ENCODE measurements around the gene TRABD2A.
"Not testable (repeated sequence)": the region's sequence is repeated elsewhere in the genome, so short reads cannot be mapped to it uniquely, and the experiment has no call there.

TRABD2A gene

DNA sequence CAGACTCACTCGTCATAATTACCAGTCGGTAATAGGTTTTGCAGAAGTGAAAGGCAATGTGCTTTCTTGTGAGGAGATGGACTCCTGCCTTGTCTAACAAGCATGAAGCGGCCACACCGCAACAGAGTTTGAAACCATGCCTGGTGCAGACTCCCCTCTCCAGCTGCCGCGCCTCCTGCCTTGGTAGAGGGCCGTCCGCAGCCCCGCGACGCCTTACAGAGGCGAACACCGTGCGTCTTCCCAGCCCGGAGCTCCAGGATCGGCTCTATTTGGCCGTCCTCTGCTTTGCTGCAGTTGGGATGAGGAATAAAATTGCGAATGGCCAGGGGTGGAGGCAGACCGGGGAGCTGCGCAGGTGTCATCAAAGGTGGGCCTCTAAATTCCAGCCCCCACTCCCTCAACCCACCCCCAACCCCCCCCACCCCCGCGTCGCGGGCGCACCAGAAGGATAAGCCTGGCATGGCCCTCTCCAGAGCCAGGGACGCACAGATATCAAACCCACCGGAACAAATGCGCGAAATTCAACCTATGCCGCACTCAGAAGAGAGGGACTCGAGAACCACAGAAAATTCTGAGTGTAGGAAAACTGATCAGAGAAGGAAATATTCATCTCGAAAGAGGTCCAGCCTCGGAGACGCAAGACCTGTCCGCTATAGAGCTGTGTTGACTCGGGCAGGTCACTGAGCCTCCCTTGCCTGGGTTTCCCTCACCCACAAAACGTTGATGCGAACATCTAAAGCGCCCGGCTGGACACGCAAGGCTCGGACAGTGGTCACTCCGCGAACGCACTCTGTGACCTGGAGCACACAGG lies 1.1 kb downstream of the TRABD2A start:
- peak in 3 of 6 experiments; percentile 16 to 47 (median 33) for DNase-seq

DNA sequence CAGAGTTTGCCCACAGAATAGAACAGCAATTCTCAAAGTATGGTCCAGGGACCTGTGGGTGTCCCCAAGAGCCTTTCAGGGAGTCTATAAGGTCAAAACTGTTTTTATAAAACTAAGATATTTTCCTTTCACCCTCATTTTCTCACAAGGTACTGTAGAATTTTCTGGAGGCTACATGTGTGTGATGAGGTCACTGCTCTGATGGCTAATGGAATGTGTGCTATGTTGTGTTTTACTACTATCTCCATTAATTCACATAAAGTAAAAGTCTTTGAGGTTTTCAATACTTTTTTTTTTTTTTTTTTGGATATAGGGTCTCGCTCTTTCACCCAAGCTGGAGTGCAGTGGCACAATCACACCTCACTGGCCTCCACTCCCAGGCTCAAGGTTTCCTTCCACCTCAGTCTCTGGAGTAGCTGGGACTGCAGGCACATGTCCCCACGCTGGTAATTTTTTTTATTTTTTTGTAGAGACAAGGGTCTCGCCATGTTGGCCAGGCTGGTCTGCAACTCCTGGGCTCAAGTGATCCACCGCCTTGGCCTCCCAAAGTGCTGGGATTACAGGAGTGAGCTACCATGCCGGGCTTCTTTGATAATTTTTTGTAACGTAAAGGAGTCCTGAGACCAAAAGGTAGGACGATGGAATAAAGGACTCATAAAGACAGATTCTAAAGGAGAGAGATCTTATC lies 1.8 kb downstream of the TRABD2A start:
- no peak for DNase-seq

DNA sequence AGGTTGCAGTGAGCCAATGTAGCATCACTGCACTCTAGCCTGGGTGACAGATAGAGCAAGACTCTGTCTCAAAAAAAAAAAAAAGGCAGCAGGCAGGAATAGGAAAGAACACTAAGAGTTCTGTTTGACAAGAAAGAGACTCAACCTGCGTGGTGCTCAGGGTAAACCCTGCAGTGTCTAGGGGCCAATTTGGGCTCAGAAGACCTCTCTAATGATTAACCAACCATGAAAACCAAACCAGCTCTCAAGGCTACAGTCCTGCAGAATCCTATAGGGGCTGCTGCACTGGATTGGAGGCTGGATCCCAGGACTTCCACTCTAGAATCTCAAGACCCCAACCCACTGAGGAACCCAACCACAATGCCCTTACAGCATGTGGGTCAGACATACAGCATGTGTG lies 2.4 kb downstream of the TRABD2A start:
- DNase-seq = peak in 1 of 6 experiments; percentile 24

DNA sequence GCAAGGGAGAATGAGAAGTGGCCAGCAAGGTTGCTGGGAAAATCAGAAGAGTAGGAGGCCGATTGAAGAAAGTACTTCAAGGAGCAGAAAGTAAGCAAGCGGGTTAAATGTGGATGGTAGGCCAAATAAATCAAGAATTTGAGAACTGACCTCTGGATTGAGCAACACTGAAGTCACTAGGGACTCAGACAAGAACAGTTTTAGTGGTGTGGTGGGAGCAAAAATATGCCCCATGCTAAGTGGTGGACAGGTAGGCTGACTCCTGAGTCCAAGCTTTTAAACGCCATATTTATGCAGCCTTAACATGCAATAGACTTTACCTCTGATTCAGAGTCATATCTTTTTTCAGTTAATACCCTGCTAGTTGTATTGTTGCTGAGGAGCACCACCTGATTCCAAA lies 4.5 kb downstream of the TRABD2A start:
- DNase-seq = no peak

DNA sequence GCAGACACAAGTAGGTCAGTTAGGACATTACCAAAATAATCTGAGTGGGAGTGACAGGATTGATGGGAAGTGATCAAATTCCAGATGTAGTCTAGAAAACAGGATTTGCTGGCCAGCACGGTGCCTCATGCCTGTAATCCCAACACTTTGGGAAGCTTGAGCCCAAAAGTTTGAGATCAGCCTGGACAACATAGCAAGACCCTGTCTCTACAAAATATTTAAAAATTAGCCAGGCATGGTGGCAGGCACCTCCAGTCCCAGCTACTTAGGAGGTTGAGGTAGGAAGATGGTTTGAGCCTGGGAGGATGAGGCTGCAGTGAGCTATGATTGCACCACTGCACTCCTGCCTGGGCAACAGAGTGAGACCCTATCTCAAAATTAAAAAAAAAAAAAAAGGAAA lies 5.3 kb downstream of the TRABD2A start:
- DNase-seq = not testable (repeated sequence)

DNA sequence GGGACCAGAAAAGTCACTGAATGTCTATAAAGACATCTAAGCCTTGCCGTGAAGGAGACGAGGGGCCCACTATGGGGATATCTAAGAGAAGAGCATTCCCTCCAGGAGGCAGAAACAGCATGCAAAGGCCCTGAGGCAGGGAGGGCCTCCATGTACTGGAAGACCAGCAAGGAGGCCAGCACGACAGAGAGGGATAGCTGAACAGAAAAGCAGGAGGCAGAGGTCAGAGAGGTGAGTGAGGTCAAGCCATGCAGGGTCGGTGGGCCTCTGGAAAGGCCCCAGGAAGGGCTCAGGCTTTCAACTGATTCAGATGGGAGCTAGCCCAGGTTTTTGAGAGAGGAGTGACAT lies 5.7 kb downstream of the TRABD2A start:
- DNase-seq = no peak

DNA sequence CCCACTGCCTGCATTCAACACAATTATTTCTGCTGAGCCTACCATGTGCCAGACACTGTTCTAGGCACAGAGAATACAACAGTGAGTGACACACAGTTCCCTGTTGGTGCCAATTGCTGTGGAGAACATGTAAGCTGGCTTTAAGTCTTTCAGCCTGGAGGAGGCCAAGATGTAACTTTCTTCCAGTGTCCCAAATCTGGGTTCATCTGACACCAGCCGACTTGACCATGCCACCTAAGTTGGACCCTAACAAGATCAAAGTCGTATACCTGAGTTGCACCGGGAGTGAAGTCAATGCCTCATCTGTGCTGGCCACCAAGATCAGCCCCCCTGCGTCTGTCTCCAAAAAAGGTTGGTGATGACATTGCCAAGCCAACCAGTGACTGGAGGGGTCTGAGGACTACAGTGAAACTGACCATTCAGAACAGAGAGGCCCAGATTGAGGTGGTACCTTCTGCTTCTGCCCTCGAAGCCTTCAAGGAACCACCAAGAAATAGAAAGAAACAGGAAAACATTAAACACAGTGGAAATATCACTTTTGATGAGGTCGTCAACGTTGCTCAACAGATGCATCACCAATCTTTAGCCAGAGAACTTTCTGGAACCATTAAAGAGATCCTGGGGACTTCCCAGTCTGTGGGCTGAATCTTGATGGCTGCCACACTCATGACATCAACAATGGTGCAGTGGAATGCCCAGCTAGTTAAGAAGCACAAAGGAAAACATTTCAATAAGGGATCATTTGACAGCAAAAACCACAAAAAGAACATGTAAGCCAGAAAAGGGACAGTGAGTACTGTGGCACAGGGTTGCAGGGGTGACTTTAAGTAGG lies 6.3 kb downstream of the TRABD2A start:
- peak in 2 of 6 experiments; percentile 37 to 43 for DNase-seq

DNA sequence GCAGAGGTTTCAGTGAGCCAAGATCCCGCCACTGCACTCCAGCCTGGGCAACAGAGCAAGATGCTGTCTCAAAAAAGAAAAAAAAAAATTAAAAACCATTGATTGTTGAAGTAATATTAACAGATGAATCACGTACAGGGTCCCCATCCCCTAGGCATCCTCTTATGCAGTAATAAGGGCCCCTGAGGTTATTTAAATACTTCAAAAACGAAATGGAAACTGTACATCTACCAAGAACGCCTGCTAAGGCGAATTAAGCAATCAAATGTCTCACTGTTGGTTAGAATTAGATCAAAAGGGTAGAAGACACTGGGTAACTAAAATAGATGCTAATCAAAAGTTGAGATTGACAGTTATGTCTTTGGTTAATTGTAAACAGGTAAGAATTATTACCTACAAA lies 7.5 kb downstream of the TRABD2A start:
- DNase-seq = no peak

DNA sequence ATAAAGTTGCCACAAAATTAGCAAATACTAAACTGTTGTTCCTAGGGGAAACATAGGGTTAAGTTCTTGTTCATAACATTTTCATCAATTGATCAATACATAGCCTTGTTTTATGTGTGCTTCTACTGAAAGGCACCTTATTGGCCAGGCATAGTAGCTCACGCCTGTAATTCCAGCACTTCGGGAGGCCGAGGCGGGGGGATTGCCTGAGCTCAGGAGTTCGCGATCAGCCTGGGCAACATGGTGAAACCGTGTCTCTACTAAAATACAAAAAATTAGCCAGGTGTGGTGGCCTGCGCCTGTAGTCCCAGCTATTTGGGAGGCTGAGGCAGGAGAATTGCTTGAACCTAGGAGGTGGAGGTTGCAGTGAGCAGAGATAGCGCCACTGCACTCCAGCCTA lies 8.2 kb downstream of the TRABD2A start:
- not testable (repeated sequence) for DNase-seq

DNA sequence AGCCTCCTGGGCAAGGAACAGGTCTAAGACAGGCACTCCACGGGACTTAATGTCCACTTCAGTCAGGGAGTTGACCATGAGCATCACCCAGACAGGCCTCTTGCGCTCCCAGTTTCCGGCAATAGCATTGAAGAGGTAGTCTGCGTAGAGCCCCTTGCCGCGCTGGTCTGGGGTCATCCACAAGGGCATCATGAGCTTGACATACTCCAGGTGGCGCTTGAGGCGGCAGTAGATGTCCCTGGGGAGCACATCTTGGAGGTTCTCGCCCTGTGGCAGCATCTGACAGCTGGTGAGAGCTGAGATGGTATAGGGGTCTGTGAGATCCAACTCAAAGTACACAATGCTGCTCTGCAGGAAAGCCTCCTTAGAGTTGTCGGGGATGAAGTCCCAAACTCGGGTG lies 10.6 kb downstream of the TRABD2A start:
- DNase-seq = no peak

DNA sequence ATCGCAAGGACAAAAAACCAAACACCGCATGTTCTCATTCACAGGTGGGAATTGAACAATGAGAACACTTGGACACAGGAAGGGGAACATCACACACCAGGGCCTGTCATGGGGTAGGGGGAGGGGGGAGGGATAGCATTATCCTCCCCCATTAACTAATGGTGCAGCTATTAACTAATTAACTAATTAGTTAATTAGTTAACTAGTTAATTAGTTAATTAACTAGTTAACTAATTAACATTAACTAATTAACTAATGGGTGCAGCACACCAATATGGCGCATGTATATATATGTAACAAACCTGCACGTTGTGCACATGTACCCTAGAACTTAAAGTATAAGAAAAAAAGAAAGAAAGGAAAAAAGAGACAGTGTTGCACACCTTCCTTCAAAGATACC lies 12.6 kb downstream of the TRABD2A start:
- not testable (repeated sequence) for DNase-seq

DNA sequence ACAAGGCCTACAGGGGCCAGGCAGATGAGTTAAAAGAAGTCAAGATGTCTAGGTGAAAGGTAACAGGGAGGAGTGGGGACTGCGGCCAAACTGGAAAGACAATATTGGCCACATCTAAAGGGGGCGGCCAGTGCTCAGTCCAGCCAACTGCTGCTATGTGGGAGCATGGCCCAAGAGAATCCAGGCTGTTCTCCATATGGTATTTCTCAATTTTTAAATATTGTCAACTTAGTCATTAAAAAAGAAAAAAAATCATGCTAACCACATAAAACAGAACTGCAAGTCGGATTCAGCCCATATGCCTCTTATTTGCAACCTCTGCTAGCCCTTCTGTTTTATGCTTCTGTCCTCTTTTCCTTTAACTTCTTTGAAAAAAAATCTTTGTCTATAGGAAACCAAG lies 14.8 kb downstream of the TRABD2A start:
- no peak for DNase-seq

DNA sequence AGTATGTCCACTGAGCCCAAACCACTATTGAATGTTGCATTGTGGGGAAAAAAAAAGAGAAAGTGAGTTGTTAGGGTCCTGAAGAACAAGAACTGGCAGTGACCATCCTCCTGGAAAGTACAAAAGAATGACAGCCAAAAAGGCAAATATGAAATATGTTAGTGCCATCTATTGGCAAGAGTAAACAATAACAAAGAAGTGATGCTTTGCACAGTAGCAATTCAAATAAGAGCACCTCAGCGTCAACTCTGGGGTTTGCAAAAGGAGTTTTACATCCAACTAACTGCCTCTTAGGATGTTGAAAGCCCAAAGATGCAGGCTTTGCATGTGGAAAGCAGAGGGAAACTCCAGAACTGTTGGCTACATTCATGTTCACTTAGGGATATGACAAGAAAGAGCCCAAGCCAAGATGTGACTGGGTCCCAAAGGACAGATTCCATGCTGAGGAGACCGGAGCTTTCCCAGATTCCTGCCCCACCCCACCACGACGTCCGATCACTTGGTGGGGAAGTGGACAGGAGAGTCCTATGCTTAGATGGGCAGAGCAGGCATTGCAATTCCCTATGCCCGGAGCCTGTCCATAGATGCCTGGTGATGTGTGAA lies 15.6 kb downstream of the TRABD2A start:
- peak in 3 of 6 experiments; percentile 43 to 59 (median 58) for DNase-seq

DNA sequence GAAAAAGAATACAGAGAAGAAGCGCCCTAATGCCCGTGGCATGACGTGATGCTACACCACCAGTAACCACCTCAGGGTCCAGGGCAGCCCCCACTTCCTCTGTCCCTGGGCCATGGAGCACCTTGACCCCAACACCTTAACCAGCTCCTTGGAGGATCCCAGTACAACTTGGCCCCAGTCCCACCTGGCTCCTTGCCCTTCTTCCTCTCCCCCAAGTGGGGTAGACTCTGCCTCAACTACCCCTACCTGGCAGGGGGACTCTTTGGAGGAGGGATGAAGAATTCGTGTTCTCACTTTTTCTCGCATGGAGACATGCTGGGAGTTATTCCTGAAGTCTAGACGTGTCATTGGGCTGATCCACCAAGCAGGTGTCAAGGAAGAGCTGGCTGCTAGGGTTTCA lies 18.9 kb downstream of the TRABD2A start:
- peak in 1 of 6 experiments; percentile 33 for DNase-seq

DNA sequence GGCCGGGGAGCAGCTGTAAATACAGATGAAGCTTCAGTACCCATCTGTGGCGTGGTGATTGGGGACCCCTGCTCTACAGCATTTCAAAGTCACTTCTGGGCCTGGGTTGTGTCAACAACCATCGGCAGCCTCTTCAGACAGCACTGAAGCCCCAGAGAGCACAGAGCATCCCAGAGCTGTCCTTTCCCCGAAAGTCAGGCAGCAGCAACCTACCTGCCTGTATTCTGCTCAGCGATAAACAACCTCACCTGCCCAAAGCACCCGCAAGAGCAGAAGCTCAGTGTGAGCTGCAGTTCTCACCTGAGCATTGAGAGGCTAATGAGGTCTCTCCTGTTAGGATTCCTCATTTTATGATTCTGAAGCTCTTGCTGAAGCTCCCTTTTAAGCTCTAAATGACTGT lies 19.3 kb downstream of the TRABD2A start:
- DNase-seq = peak in 2 of 6 experiments; percentile 17 to 33

DNA sequence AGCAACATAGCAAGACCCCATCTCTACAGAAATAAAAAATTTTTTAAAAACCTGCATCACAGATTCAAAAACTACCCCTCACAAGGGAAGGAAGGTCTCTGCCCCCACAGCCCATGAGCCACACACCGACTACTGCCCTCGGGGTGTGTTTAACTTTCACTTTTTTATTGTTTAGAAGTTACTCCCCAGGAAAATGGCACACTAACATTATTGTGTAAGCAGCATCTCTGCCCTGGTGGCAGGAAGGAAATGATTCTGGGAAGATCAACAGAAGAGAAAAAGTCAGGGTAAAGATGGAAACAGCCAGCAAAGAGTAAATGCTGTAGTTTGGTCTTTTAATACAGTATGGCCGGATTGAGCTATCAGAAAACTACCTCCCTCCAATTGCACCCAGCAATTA lies 21.9 kb downstream of the TRABD2A start:
- peak in 1 of 6 experiments; percentile 12 for DNase-seq

DNA sequence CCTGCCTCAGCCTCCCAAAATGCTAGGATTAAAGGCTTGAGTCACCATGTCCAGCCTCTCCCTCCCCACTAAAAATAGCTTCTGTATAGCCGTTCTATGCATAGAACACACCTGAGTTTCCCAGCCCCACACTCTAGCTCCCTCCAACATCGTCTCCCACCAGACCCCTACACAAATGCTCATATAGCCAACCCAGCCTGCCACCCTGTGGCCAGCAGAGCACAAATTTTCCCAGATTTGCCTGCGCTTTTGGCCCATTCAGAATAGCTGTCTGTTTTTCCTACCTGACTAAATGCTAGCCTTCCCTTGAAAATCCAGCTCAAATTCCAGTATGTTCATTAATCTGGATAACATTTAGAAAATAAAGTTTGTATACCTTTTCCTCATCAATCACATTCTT lies 22.8 kb downstream of the TRABD2A start:
- no peak for DNase-seq

DNA sequence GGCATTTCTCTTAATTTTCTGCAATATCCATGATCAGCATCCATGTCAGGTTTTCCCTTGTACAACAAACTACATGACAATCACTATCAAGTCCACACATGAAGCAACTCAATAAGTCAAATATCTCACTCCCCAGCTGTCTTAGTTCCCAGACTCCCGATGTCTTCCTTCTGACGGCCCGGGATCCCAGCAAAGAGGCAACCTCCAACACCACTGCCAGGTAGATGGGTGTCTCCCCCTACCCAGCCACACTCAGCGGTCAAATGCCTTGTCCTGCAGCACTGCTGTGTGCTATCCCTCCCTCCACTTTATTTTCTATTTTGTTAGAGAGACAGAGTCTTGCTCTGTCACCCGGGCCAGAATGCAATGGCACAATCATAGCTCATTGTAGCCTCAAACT lies 23.3 kb downstream of the TRABD2A start:
- DNase-seq = no peak

DNA sequence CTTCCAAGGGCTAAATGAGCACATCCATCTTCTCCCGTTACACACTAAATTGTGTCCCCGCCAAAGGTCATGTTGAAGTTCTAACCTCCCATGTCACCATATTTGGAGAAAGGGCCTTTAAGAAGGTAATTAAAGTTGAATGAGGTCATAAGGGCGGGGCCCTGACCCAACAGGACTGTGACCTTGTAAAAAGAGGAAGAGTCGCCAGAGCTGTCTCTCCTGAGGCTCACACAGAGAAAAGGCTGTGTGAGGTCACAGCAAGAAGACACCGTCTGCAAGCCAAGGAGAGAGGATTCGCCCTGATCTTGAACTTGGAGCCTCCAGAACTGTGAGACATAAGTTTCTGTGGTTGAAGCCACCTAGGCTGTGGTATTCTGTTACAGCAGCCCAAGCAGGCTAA lies 24.1 kb downstream of the TRABD2A start:
- DNase-seq = peak in 2 of 6 experiments; percentile 23 to 31

DNA sequence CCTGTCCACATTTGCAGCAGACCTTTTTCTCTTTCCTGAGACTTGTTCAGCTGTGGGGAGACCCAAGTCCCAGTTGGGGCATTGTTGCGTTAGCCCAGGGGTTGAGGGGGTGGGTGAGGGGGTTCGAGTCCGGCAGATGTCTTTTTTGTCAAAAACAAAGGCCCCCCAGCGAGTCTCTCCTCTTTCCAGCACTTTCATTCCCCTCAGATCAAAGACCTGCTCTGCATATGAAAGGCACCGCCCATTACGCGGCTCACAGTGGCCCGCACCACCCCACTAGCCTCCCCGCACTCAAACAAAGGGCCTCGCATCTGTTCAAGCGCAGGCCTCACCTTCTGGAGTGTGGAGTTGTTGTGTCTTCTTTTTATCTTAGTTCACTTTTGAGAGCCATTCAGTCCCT lies 25.2 kb downstream of the TRABD2A start:
- DNase-seq = peak in 5 of 6 experiments; percentile 27 to 49 (median 36)

DNA sequence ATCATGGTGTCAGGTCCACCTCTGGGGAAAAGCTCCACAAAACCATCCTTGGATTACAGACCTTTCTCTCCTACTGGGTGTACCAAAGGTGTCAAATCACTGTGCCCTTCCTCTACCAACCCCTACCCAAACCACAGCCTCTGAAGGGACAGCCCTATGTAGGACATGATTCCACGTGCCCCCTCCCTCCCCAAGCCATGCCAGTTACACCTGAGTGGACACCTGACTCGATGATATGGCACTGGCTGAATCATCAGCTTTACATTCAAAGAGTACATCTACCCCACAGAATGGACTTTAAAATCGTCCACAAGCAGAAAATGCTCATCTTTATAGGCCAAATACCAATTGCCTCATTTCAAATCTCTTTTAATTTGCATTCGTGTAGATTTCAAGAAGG lies 26.0 kb downstream of the TRABD2A start:
- DNase-seq = peak in 1 of 6 experiments; percentile 24

DNA sequence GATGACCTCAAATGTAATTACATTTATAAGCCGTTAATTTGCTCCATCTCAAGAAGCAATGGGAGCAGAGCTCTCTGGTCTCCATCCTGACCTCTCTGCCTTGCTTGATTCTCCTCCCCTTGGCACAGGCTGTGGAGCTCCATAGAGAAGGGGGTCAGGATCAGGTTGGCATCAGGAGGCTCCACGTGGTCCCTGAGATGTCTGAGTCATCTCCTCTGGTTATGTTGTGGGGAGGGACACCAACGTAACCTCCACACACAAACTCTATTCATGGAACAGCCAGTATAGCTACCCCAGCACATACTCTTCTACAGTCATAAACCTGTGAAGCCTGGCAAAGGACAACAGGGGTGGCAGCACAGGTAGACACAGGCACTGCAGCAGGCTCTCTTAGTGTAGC lies 29.0 kb downstream of the TRABD2A start:
- DNase-seq = no peak

DNA sequence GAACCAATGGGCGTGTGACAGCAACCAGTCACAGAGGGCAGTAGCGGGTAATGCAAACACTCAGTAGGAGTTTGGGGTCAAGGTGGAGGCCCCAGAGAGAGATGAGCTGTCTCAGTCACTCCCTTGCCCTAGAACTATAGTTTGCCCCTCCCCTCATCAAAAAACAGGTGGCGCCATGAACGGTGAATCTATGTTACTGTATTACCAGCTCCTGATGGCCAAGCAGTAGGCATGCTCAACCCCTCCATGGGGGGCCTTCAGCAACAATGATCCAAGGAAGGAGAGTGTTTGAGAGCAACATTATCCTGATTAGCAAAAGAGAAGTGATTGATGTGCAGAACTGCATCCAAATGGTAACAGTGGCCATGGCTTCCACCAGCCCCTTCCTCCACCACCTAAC lies 30.4 kb downstream of the TRABD2A start:
- no peak for DNase-seq

Measured in stimulated activated naive CD4-positive, alpha-beta T cell (primary cell).